Astrocyte (in vitro differentiated cells and primary cell): ENCODE measurements around the gene RFX8. TPM values are rescaled to one million over a fixed set of nuclear protein-coding genes. Genes with fewer than 3 reads are reported as not detected.
A peak's percentile ranks its signal among the peaks of the same experiment; 100 is the strongest.

Experiments used
- DNase-seq: peaks from one replicate; pipeline ENCODE4 v3.0.0-alpha.2; 2010; ENCODE audit warnings: low read depth
- FAIRE-seq: peaks from 2 replicates; lab custom pipeline; 2011; peaks lifted over from hg19 to GRCh38; lab: Jason Lieb, UNC
- H2AFZ ChIP-seq: 2 replicates; pipeline ENCODE4 v1.6.0; 2012; ENCODE audit warnings: low read depth, low read length, inconsistent platforms
- H3K27ac ChIP-seq: 2 replicates; pipeline ENCODE4 v1.5.1; 2011; ENCODE audit warnings: low read depth, low read length, inconsistent platforms
- H3K27me3 ChIP-seq: 2 replicates; pipeline ENCODE4 v1.6.0; 2011; ENCODE audit warnings: low read length, inconsistent platforms; ENCODE audit not compliant: insufficient read depth
- H3K36me3 ChIP-seq: 2 replicates; pipeline ENCODE4 v1.5.1; 2011; ENCODE audit warnings: low read length, inconsistent platforms; ENCODE audit not compliant: insufficient read depth
- H3K4me1 ChIP-seq: 2 replicates; pipeline ENCODE4 v1.5.1; 2011; ENCODE audit warnings: low read length, inconsistent platforms; ENCODE audit not compliant: insufficient read depth
- H3K4me2 ChIP-seq: 2 replicates; pipeline ENCODE4 v1.6.0; 2012; ENCODE audit warnings: low read length, inconsistent platforms
- H3K4me3 ChIP-seq: 2 replicates; pipeline ENCODE4 v1.5.1; 2011; ENCODE audit warnings: low read depth, mild to moderate bottlenecking, low read length, inconsistent platforms; ENCODE audit not compliant: insufficient read depth
- H3K79me2 ChIP-seq: 2 replicates; pipeline ENCODE4 v1.6.0; 2012; ENCODE audit warnings: mild to moderate bottlenecking, low read length, inconsistent platforms; ENCODE audit not compliant: insufficient read depth
- H3K9ac ChIP-seq: 2 replicates; pipeline ENCODE4 v1.6.0; 2012; ENCODE audit warnings: mild to moderate bottlenecking, low read length, inconsistent platforms
- H3K9me3 ChIP-seq: 2 replicates; pipeline ENCODE4 v1.5.1; 2012; ENCODE audit warnings: low read depth, mild to moderate bottlenecking, low read length, inconsistent platforms; ENCODE audit not compliant: insufficient read depth
- H4K20me1 ChIP-seq: 2 replicates; pipeline ENCODE4 v1.6.0; 2012; ENCODE audit warnings: low read length, inconsistent platforms; ENCODE audit not compliant: insufficient read depth
- H3K27ac Mint-ChIP-seq: one replicate; pipeline ENCODE4 v1.8.0; 2021; ENCODE audit warnings: mild to moderate bottlenecking, mixed read lengths; ENCODE audit not compliant: unreplicated experiment
- H3K27me3 Mint-ChIP-seq: one replicate; pipeline ENCODE4 v1.8.0; 2021; ENCODE audit warnings: low read depth, mixed read lengths; ENCODE audit not compliant: unreplicated experiment
- H3K36me3 Mint-ChIP-seq: one replicate; pipeline ENCODE4 v1.8.0; 2021; ENCODE audit warnings: low read depth, mixed read lengths; ENCODE audit not compliant: unreplicated experiment
- H3K4me1 Mint-ChIP-seq: one replicate; pipeline ENCODE4 v1.8.0; 2021; ENCODE audit warnings: low read depth, mixed read lengths; ENCODE audit not compliant: unreplicated experiment
- H3K4me3 Mint-ChIP-seq: one replicate; pipeline ENCODE4 v1.8.0; 2021; ENCODE audit warnings: mild to moderate bottlenecking, moderate library complexity, mixed read lengths; ENCODE audit not compliant: unreplicated experiment
- H3K9me3 Mint-ChIP-seq: one replicate; pipeline ENCODE4 v1.8.0; 2021; ENCODE audit warnings: mild to moderate bottlenecking, mixed read lengths; ENCODE audit not compliant: unreplicated experiment
- EZH2 ChIP-seq: IDR thresholded peaks from 2 replicates; pipeline ENCODE4 v1.6.1; 2012; ENCODE audit warnings: mild to moderate bottlenecking, low read length, inconsistent platforms; ENCODE audit not compliant: insufficient read depth
- total RNA-seq: library from RNA; stranded (reverse); gene quantifications from 2 replicates; pipeline ENCODE4 v1.2.1, GENCODE V29; 2021
- TF ChIP-seq, protein P1 (sequence below): IDR thresholded peaks from 2 replicates; pipeline ENCODE4 v1.5.1; 2011; ENCODE audit warnings: low read depth, mild to moderate bottlenecking, inconsistent platforms, low read length, moderate library complexity; ENCODE audit not compliant: insufficient read depth

The RFX8 gene
- total RNA-seq, 1 donor from 2014 or later = not detected

DNA sequence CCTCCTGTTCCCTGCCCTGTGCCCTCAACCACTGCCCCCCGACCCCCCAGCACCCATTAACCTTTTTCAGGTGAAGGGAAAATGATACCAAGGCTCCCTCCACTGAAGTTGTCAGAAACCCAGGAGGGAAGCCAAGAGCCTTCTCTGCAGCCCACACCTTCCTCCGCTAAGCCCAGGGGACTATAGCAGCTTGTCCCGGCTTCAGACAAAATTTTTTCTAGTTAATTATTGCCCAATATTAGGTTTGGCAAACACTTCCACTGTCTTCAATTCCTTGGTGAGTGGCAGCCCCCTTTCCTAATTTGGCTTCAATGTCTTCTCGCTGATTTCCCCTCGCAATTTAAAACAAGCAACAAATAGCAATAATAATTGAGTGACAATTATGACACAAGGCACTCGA is 23.9 kb downstream of the RFX8 start:
- no peak overlapping the region for H3K4me3 Mint-ChIP-seq
- H3K27me3 ChIP-seq = no peaks in the 10 kb centered on the region

DNA sequence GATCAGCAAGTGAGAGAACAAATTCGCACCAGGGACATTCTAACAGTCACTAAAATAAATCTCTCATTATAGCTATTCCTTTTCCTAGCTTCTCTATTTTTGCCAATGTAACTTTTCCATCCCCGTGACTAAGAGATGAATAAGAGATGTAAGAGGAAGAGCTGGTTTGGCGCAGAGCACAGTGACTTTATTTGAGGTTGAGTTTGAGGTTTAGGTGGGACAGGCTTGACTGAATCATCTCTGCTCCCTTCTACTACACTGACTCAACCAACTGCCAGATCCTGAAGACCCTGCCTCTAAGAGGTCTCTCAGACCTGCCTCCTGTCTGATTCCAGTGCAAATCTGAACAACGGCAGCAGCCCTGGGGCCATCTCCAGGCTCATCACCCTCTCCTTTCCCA is 28.0 kb downstream of the RFX8 start:
- peak; percentile 96 for DNase-seq
- Mint-ChIP-seq H3K27me3 (peaks cover 10% of the 10 kb centered on the region), H3K36me3 (peaks cover 3% of the 10 kb centered on the region), H3K4me3 (peak overlapping the region; percentile 13), H3K27ac (no peak overlapping the region), H3K4me1 (peaks cover 17% of the 10 kb centered on the region), H3K9me3 (peaks cover 6% of the 10 kb centered on the region)
- Histone ChIP-seq H3K79me2 (no peaks in the 10 kb centered on the region), H3K9ac (no peak overlapping the region), H3K27ac (peak overlapping the region; percentile 61), H3K36me3 (peaks cover 4% of the 10 kb centered on the region), H3K27me3 (no peaks in the 10 kb centered on the region), H2AFZ (no peak overlapping the region), H3K4me1 (peaks cover 25% of the 10 kb centered on the region), H4K20me1 (no peaks in the 10 kb centered on the region), H3K4me3 (no peak overlapping the region), H3K9me3 (no peaks in the 10 kb centered on the region), H3K4me2 (peak overlapping the region; percentile 65)
- TF ChIP-seq EZH2 = no peak
- TF ChIP-seq, protein P1, sequence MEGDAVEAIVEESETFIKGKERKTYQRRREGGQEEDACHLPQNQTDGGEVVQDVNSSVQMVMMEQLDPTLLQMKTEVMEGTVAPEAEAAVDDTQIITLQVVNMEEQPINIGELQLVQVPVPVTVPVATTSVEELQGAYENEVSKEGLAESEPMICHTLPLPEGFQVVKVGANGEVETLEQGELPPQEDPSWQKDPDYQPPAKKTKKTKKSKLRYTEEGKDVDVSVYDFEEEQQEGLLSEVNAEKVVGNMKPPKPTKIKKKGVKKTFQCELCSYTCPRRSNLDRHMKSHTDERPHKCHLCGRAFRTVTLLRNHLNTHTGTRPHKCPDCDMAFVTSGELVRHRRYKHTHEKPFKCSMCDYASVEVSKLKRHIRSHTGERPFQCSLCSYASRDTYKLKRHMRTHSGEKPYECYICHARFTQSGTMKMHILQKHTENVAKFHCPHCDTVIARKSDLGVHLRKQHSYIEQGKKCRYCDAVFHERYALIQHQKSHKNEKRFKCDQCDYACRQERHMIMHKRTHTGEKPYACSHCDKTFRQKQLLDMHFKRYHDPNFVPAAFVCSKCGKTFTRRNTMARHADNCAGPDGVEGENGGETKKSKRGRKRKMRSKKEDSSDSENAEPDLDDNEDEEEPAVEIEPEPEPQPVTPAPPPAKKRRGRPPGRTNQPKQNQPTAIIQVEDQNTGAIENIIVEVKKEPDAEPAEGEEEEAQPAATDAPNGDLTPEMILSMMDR = no peak
- FAIRE-seq = peak; percentile 93

More for the DNA sequence above, 23.9 kb downstream of the RFX8 start:
- H3K36me3 ChIP-seq = peaks cover 4% of the 10 kb centered on the region
- H3K4me1 Mint-ChIP-seq = peaks cover 8% of the 10 kb centered on the region
- FAIRE-seq = no peak
- no peak overlapping the region for H3K4me2 ChIP-seq
- peaks cover 3% of the 10 kb centered on the region for H3K36me3 Mint-ChIP-seq
- no peak overlapping the region for H3K4me3 ChIP-seq
- H3K4me1 ChIP-seq = peaks cover 12% of the 10 kb centered on the region
- no peaks in the 10 kb centered on the region for H3K79me2 ChIP-seq
- no peaks in the 10 kb centered on the region for H3K9me3 ChIP-seq
- H3K27me3 Mint-ChIP-seq = peaks cover 6% of the 10 kb centered on the region
- H4K20me1 ChIP-seq = no peaks in the 10 kb centered on the region
- no peak for TF ChIP-seq EZH2
- TF ChIP-seq, protein P1 = no peak
- H3K27ac Mint-ChIP-seq = no peak overlapping the region
- H2AFZ ChIP-seq = no peak overlapping the region
- peaks cover 3% of the 10 kb centered on the region for H3K9me3 Mint-ChIP-seq
- no peak overlapping the region for H3K9ac ChIP-seq
- H3K27ac ChIP-seq = no peak overlapping the region
- no peak for DNase-seq

DNA sequence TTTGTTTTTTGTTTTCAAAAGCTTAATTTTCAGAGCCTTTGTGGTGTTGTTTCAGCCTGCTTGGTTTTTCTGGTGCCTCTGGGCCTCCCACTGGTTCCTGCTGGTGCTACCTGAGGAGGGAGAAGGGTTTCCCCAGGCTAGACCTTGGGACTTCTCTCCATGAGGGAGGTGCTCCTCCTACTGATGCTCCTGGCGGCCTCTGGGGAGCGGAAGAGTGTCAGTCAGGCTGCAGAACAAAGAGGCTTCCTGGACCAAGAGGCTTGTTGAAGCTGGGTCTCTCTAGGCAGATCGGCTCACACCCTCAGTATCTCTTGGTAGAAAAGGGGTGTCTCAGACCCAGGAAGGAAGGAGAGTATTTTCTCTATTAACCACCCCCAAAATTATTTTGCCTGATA is 32.2 kb downstream of the RFX8 start:
- H3K27me3 ChIP-seq = no peaks in the 10 kb centered on the region
- H3K79me2 ChIP-seq = no peaks in the 10 kb centered on the region
- H3K4me2 ChIP-seq = peak overlapping the region; percentile 49
- DNase-seq = no peak
- no peaks in the 10 kb centered on the region for H3K9me3 ChIP-seq
- peak overlapping the region; percentile 83 for H3K27ac Mint-ChIP-seq
- H2AFZ ChIP-seq = no peak overlapping the region
- peaks cover 3% of the 10 kb centered on the region for H3K36me3 Mint-ChIP-seq
- H3K4me1 ChIP-seq = peaks cover 41% of the 10 kb centered on the region
- no peak overlapping the region for H3K4me3 Mint-ChIP-seq
- H3K27ac ChIP-seq = peak overlapping the region; percentile 80
- H3K4me3 ChIP-seq = peak overlapping the region; percentile 4
- H3K9ac ChIP-seq = peak overlapping the region; percentile 55
- H3K36me3 ChIP-seq = no peaks in the 10 kb centered on the region
- FAIRE-seq = no peak
- peaks cover 5% of the 10 kb centered on the region for H3K9me3 Mint-ChIP-seq
- H3K27me3 Mint-ChIP-seq = peaks cover 4% of the 10 kb centered on the region
- H4K20me1 ChIP-seq = no peaks in the 10 kb centered on the region
- no peak for TF ChIP-seq EZH2
- TF ChIP-seq, protein P1 = peak; percentile 8
- peaks cover 21% of the 10 kb centered on the region for H3K4me1 Mint-ChIP-seq
